ENCODE measurements around the gene EPS8L2.

DNA sequence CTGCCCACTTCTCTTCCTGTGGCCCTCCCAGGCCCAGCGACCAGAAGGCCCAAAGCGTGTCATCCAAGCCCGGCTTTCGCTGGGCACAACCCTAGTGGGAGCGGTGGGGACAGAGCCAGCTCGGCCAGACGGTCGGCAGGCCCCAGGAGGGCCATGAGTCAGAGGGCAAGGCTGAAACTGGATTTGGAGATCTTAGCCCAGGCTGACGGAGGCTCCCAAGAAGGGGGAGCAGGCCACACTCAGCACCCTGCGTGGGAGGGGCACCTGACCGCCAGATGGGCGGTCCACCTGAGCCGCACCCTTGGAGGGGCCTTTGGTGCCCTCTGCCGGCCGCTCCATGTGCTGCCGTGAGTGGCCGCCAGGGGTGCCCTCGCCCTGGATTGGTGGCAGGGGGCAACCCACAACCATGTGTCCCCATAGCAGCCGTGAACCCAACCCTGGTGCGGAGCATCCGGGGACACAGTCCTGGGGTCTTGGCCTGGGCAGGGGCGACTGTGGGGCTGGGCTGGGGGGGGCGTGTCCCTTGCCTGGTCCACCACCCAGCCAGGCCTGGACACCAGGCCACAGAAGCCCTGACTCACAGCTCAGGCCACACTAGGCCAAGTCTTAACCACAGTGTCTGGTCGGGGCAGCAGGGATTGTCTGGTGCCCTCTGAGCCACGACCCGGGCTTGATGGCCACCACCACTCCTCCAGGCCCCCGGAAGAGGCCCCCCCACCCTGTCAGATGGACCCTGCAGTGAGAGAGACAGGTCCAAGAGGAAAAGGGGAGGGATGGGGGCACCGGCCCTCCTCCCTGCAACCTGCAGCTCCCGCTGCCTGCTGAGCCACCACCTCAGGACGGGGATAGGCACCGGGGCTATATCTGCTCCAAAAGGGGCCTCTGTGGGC, 22.1 kb downstream of the EPS8L2 start:
- TF ChIP-seq, protein P1, sequence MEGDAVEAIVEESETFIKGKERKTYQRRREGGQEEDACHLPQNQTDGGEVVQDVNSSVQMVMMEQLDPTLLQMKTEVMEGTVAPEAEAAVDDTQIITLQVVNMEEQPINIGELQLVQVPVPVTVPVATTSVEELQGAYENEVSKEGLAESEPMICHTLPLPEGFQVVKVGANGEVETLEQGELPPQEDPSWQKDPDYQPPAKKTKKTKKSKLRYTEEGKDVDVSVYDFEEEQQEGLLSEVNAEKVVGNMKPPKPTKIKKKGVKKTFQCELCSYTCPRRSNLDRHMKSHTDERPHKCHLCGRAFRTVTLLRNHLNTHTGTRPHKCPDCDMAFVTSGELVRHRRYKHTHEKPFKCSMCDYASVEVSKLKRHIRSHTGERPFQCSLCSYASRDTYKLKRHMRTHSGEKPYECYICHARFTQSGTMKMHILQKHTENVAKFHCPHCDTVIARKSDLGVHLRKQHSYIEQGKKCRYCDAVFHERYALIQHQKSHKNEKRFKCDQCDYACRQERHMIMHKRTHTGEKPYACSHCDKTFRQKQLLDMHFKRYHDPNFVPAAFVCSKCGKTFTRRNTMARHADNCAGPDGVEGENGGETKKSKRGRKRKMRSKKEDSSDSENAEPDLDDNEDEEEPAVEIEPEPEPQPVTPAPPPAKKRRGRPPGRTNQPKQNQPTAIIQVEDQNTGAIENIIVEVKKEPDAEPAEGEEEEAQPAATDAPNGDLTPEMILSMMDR (IDR thresholded peaks at IDR 0.05 in 8 of 11, conservative IDR thresholded peaks at IDR 0.05 in 3 of 11): peak; percentile 93 to 99 (median 97)
- peak; percentile 49 to 78 (median 63) for TF ChIP-seq POLR2AphosphoS5 (IDR thresholded peaks at IDR 0.05)
- no peak for TF ChIP-seq POLR2A (IDR thresholded peaks at IDR 0.05)

Data from spleen (tissue), 7 donors.